ENCODE results near the gene KIF14.
"Not testable (repeated sequence)": the region's sequence is repeated elsewhere in the genome, so short reads cannot be mapped to it uniquely, and the experiment has no call there.

Gene KIF14

DNA sequence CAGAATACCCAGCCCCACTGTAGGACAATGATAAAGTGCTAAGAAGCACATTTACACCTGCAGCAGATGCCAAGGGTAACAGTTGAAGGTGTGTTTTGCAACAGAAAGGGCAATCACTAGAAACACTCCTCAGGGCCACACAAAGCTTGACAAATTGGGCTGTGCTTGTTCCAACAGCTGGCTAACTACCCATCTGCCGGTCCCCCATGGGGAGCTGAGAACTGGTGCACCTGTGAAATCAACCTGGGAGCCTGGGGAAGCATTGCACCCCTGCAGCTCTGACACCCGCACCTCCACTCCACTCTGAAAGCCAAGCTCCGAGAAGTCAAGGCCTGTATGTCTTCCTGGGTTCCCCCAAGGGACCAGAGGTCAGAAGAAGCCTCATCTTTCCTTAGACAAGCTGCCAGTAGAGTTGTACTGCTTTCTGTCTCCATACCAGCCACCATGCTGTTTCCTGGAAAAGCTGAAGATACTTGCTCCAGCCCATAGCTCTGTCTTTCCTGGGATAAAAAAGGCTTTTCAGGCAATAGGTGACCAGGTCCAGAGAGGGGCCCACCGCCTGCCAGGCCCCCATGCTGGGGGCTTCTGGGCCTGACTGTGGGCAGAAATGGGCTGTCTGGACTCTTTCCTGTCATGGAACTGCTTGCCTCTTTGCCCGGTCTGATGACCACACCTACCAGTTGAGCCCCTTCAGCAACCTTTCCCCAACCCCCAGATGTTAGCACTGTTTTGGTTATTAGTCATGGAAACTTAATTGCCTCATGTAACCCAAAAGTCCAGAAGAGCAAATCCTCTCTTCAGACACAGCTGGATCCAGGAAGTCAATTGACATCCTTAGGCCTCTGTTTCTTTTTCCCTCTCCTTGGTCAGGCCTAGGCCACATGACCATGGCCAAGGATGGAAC, 93.6 kb downstream of the KIF14 start:
- DNase-seq (ENCODE audit: low spot score) (no peak), ATAC-seq (ENCODE audit: low read depth) (no peak)
- Histone ChIP-seq H3K27me3 (ENCODE audit: insufficient read depth, poor library complexity, severe bottlenecking) (no peaks in the 10 kb centered on the region), H3K4me1 (ENCODE audit: insufficient read depth, poor library complexity, severe bottlenecking) (no peaks in the 10 kb centered on the region), H3K4me3 (ENCODE audit: severe bottlenecking) (no peak overlapping the region), H3K9me3 (ENCODE audit: severe bottlenecking) (no peaks in the 10 kb centered on the region), H3K36me3 (ENCODE audit: low read depth) (no peaks in the 10 kb centered on the region), H3K27ac (ENCODE audit: poor library complexity, severe bottlenecking) (no peak overlapping the region)
- TF ChIP-seq, protein P1, sequence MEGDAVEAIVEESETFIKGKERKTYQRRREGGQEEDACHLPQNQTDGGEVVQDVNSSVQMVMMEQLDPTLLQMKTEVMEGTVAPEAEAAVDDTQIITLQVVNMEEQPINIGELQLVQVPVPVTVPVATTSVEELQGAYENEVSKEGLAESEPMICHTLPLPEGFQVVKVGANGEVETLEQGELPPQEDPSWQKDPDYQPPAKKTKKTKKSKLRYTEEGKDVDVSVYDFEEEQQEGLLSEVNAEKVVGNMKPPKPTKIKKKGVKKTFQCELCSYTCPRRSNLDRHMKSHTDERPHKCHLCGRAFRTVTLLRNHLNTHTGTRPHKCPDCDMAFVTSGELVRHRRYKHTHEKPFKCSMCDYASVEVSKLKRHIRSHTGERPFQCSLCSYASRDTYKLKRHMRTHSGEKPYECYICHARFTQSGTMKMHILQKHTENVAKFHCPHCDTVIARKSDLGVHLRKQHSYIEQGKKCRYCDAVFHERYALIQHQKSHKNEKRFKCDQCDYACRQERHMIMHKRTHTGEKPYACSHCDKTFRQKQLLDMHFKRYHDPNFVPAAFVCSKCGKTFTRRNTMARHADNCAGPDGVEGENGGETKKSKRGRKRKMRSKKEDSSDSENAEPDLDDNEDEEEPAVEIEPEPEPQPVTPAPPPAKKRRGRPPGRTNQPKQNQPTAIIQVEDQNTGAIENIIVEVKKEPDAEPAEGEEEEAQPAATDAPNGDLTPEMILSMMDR (IDR thresholded peaks at IDR 0.05; ENCODE audit: poor library complexity, severe bottlenecking), result no peak

DNA sequence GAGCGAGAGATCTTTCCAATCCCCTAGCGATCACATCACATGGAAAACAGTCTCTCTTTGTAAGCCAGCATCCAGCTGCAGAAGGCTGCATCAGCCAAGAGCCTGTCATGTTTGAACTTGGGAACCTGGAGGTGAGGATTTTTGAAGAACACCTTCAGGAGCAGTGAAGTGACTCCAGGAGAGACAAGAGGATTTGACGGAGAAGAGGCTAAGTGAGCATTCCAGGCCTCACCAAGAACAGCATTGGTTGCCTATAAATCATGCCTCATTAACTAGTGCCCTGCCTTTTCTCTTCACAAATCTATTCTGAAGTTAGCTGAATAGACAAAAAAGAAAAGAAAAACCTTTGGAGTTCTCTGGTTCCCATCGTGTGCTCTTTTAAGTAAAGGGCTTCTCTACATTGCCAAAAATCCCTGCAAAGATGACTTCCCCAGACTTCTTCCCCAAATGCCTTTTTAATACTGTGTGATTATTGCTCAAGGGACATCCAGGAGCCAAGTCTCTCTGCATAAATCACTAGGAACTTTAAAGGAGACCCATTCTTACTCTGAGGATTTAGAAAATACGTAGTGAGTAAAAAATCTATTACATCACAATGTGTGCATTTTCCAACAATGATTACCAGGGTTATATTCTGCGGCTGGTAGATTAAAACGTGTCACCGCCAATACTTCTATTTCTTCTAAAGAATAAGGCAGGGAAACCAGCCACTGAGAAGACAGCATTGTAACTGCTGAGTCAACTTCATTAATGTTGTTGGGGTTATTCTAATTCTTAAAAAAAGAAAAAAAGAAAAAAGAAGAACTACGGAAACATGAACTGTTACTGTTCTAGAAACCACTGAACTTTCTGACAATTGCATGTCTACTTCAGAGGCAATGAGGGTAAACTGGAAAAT, 95.2 kb downstream of the KIF14 start:
- no peaks in the 10 kb centered on the region for H3K4me1 ChIP-seq (ENCODE audit: insufficient read depth, poor library complexity, severe bottlenecking)
- H3K36me3 ChIP-seq (ENCODE audit: low read depth), result no peaks in the 10 kb centered on the region
- no peak overlapping the region for H3K27ac ChIP-seq (ENCODE audit: poor library complexity, severe bottlenecking)
- ATAC-seq (ENCODE audit: low read depth) (no peak), DNase-seq (ENCODE audit: low spot score) (no peak)
- H3K4me3 ChIP-seq (ENCODE audit: severe bottlenecking), result no peak overlapping the region
- no peaks in the 10 kb centered on the region for H3K27me3 ChIP-seq (ENCODE audit: insufficient read depth, poor library complexity, severe bottlenecking)
- no peaks in the 10 kb centered on the region for H3K9me3 ChIP-seq (ENCODE audit: severe bottlenecking)
- TF ChIP-seq, protein P1 (IDR thresholded peaks at IDR 0.05; ENCODE audit: poor library complexity, severe bottlenecking), result no peak

DNA sequence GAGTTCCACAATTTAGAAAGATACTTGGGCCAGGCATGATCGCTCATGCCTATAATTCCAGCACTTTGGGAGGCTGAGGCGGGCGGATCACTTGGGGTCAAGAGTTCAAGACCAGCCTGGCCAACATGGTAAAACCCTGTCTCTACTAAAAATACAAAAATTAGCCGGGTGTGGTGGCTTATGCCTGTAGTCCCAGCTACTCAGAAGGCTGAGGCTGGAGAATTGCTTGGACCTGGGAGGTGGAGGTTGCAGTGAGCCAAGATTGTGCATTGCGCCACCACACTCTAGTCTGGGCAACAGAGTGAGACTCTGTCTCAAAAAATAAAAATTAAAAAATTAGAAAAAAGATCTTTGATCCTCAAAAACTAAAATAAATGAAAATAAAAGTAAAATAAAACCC, 96.0 kb downstream of the KIF14 start:
- not testable (repeated sequence) for H3K27me3 ChIP-seq (ENCODE audit: insufficient read depth, poor library complexity, severe bottlenecking); H3K9me3 ChIP-seq (ENCODE audit: severe bottlenecking); H3K27ac ChIP-seq (ENCODE audit: poor library complexity, severe bottlenecking); H3K4me1 ChIP-seq (ENCODE audit: insufficient read depth, poor library complexity, severe bottlenecking); H3K36me3 ChIP-seq (ENCODE audit: low read depth); DNase-seq (ENCODE audit: low spot score); H3K4me3 ChIP-seq (ENCODE audit: severe bottlenecking); ATAC-seq (ENCODE audit: low read depth)

DNA sequence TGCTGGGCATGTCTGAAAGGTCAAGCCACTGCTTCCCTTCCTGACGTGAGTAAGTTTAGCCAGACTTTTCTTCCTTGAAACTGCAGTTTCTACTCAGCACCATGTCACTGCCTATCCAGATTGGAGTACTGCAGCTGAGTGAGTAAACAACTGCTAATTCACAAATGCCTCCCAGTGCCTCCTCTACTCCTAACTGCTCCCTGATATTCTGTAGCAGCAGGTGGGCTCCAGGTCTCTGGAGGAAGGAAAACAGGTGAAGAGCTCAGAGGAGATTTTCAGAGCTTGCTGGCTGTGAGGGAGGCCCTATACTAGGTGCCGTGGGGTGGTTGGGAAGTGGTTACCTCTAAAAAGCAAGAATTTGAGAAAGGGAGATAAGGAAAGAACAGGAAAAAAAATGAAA, 96.5 kb downstream of the KIF14 start:
- Histone ChIP-seq H3K4me3 (ENCODE audit: severe bottlenecking) (no peak overlapping the region), H3K4me1 (ENCODE audit: insufficient read depth, poor library complexity, severe bottlenecking) (no peaks in the 10 kb centered on the region), H3K27ac (ENCODE audit: poor library complexity, severe bottlenecking) (no peak overlapping the region), H3K27me3 (ENCODE audit: insufficient read depth, poor library complexity, severe bottlenecking) (no peaks in the 10 kb centered on the region), H3K9me3 (ENCODE audit: severe bottlenecking) (no peaks in the 10 kb centered on the region), H3K36me3 (ENCODE audit: low read depth) (no peaks in the 10 kb centered on the region)
- ATAC-seq (ENCODE audit: low read depth) (no peak), DNase-seq (ENCODE audit: low spot score) (no peak)
- TF ChIP-seq, protein P1 (IDR thresholded peaks at IDR 0.05; ENCODE audit: poor library complexity, severe bottlenecking), result no peak

DNA sequence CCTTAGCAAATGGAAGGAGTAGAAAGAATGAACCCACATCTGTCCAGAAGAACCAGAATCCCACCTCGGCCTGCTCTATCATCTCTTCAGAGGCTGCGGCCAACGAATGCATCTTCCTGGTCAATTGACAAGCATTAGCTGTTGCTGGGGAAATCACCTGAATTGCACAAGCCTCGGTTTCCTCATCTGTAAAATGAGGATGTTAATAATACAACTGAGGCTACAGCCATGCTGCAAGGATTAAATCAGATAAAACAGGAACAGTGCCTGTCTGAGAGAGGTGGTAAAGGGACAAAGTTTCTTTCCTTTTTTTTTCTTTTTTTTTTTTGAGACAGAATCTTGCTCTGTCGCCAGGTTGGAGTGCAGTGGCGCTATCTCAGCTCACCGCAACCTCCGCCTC, 99.8 kb downstream of the KIF14 start:
- Histone ChIP-seq H3K4me1 (ENCODE audit: insufficient read depth, poor library complexity, severe bottlenecking) (peaks cover 2% of the 10 kb centered on the region), H3K27ac (ENCODE audit: poor library complexity, severe bottlenecking) (no peak overlapping the region), H3K36me3 (ENCODE audit: low read depth) (no peaks in the 10 kb centered on the region), H3K27me3 (ENCODE audit: insufficient read depth, poor library complexity, severe bottlenecking) (no peaks in the 10 kb centered on the region), H3K9me3 (ENCODE audit: severe bottlenecking) (no peaks in the 10 kb centered on the region), H3K4me3 (ENCODE audit: severe bottlenecking) (no peak overlapping the region)
- no peak for ATAC-seq (ENCODE audit: low read depth)
- TF ChIP-seq, protein P1 (IDR thresholded peaks at IDR 0.05; ENCODE audit: poor library complexity, severe bottlenecking), result no peak
- DNase-seq (ENCODE audit: low spot score), result no peak
